Coronary artery (tissue), 2 donors: Measurements from ENCODE around the gene DIAPH3.

ENCODE experiments used
- DNase-seq: peaks from one replicate; pipeline ENCODE4 v3.0.0-alpha.2; 2017; ENCODE audit warnings: low spot score
- H3K27ac ChIP-seq, 2 donors: fragments of 200-600 bp; sonication (generic); one replicate each; pipeline ENCODE4 v1.5.1; 2016 to 2019
- H3K4me3 ChIP-seq: fragments of 200-600 bp; sonication (generic); 2 replicates; pipeline ENCODE4 v1.5.1; 2016; ENCODE audit warnings: mild to moderate bottlenecking, moderate library complexity
- CTCF ChIP-seq: fragments of 200-600 bp; sonication (generic); IDR thresholded peaks from one replicate; pipeline ENCODE4 v1.5.1; 2019; ENCODE audit warnings: antibody characterized with exemption

DIAPH3 gene

DNA sequence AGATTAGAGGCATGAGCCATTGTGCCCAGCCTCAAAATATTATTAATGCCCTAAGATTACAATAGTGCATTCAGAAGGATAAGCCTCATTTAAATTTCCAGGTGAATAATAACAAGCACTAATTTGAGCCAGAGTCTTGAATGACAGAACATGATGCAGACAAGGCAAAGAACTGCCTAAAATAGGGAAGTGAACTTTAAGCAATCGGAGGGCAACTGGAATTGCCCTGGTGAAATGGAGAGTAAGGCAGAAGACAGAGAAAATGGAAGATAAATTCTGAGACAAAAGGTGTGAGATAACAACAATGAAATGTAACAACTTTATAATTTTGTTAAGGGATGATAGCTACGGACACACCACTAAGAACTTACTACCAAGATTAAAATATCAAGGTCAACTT, 199.9 kb downstream of the DIAPH3 start:
- no peak for DNase-seq
- Histone ChIP-seq H3K4me3 (no peak overlapping the region), H3K27ac (no peak overlapping the region)
- no peak for TF ChIP-seq CTCF

GRCh38 chr13:59963383-59963782, 200.3 kb downstream of the DIAPH3 start:
- Histone ChIP-seq H3K27ac (no peak overlapping the region), H3K4me3 (no peak overlapping the region)
- no peak for DNase-seq
- no peak for TF ChIP-seq CTCF

- Histone ChIP-seq H3K27ac (no peak overlapping the region), H3K4me3 (no peak overlapping the region)
- no peak for TF ChIP-seq CTCF
- DNase-seq, result no peak
Measured at GRCh38 chr13:59962343-59962742, 201.4 kb downstream of the DIAPH3 start.

- no peak for DNase-seq
- no peak overlapping the region for H3K27ac ChIP-seq
- no peak for TF ChIP-seq CTCF
- H3K4me3 ChIP-seq, result no peak overlapping the region
Measured at GRCh38 chr13:59960683-59961082, 203.0 kb downstream of the DIAPH3 start.

- DNase-seq, result no peak
- Histone ChIP-seq H3K4me3 (no peak overlapping the region), H3K27ac (no peak overlapping the region)
- TF ChIP-seq CTCF, result no peak
Measured at GRCh38 chr13:59957438-59957837, 206.3 kb downstream of the DIAPH3 start.

GRCh38 chr13:59954601-59955000, 209.1 kb downstream of the DIAPH3 start:
- Histone ChIP-seq H3K4me3 (no peak overlapping the region), H3K27ac (no peak overlapping the region)
- DNase-seq, result no peak
- no peak for TF ChIP-seq CTCF

DNA sequence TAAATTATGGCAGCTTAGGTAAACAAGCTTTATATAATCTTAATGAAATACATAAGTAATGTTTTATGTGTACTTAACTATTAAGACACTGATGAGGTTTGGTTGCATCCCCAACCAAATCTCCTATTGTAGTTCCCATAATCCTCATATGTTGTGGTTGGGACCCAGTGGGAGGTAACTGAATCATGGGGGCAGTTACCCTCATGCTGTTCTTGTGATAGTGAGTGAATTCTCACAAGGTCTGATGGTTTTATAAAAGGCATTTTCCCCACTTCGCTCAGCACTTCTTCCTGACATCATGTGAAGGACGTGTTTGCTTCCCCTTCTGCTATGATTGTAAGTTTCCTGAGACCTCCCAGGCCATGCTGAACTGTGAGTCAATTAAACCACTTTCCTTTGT, 212.7 kb downstream of the DIAPH3 start:
- DNase-seq, result no peak
- no peak overlapping the region for H3K27ac ChIP-seq

More for the DNA sequence above, 212.7 kb downstream of the DIAPH3 start:
- TF ChIP-seq CTCF, result no peak
- H3K4me3 ChIP-seq, result no peak overlapping the region
